H9 (cell line): Measurements from ENCODE around the gene ADAM22. TPM values are rescaled to one million over a fixed set of nuclear protein-coding genes. Genes with fewer than 3 reads are reported as not detected.
A peak's percentile ranks its signal among the peaks of the same experiment; 100 is the strongest.

Experiments
- DNase-seq: peaks from one replicate; pipeline ENCODE4 v3.0.0-alpha.2; 2017
- H2AFZ ChIP-seq: one replicate; pipeline ENCODE4 v1.6.1; 2013; ENCODE audit warnings: mild to moderate bottlenecking, low read length, control low read depth, moderate library complexity
- H2AK5ac ChIP-seq: 2 replicates; pipeline ENCODE4 v1.6.1; 2013; ENCODE audit warnings: low read length, control low read depth, mixed read lengths; ENCODE audit not compliant: insufficient read length
- H2BK120ac ChIP-seq: one replicate; pipeline ENCODE4 v1.6.1; 2013; ENCODE audit warnings: low read depth, mild to moderate bottlenecking, low read length, control low read depth, inconsistent platforms; ENCODE audit not compliant: poor library complexity, severe bottlenecking
- H2BK12ac ChIP-seq: 2 replicates; pipeline ENCODE4 v1.6.1; 2013; ENCODE audit warnings: low read length, control low read depth, mixed read lengths, low read depth; ENCODE audit not compliant: insufficient read length
- H2BK15ac ChIP-seq: 2 replicates; pipeline ENCODE4 v1.6.1; 2013; ENCODE audit warnings: low read depth, low read length, control low read depth
- H2BK20ac ChIP-seq: one replicate; pipeline ENCODE4 v1.6.1; 2013; ENCODE audit warnings: low read depth, mild to moderate bottlenecking, low read length, control low read depth, inconsistent platforms; ENCODE audit not compliant: poor library complexity, severe bottlenecking
- H2BK5ac ChIP-seq: 2 replicates; pipeline ENCODE4 v1.6.1; 2013; ENCODE audit warnings: low read length, control low read depth, mixed read lengths; ENCODE audit not compliant: insufficient read length
- H3K14ac ChIP-seq: 2 replicates; pipeline ENCODE4 v1.6.1; 2013; ENCODE audit warnings: low read length, control low read depth; ENCODE audit not compliant: insufficient read depth
- H3K18ac ChIP-seq: 2 replicates; pipeline ENCODE4 v1.6.1; 2013; ENCODE audit warnings: low read depth, mild to moderate bottlenecking, mixed read lengths, low read length, control low read depth; ENCODE audit not compliant: insufficient read length
- H3K23ac ChIP-seq: 2 replicates; pipeline ENCODE4 v1.6.1; 2013; ENCODE audit warnings: low read length, control low read depth, mixed read lengths, low read depth; ENCODE audit not compliant: insufficient read length
- H3K23me2 ChIP-seq: 2 replicates; pipeline ENCODE4 v1.6.1; 2013; ENCODE audit warnings: low read depth, mild to moderate bottlenecking, mixed read lengths, low read length, control low read depth; ENCODE audit not compliant: insufficient read length, poor library complexity, severe bottlenecking
- H3K27ac ChIP-seq: 2 replicates; pipeline ENCODE4 v1.5.1; 2013; ENCODE audit warnings: low read length, control low read depth, mixed read lengths, low read depth; ENCODE audit not compliant: insufficient read length
- H3K27me3 ChIP-seq: 2 replicates; pipeline ENCODE4 v1.6.1; 2013; ENCODE audit warnings: low read length, control low read depth, inconsistent platforms; ENCODE audit not compliant: insufficient read depth
- H3K4ac ChIP-seq: 2 replicates; pipeline ENCODE4 v1.6.1; 2013; ENCODE audit warnings: low read depth, mild to moderate bottlenecking, control low read depth, inconsistent platforms, low read length, moderate library complexity
- H3K4me1 ChIP-seq: 2 replicates; pipeline ENCODE4 v1.6.1; 2013; ENCODE audit warnings: low read length, control low read depth, inconsistent platforms; ENCODE audit not compliant: insufficient read depth
- H3K4me2 ChIP-seq: 2 replicates; pipeline ENCODE4 v1.6.1; 2013; ENCODE audit warnings: low read length, control low read depth, mixed read lengths; ENCODE audit not compliant: insufficient read length, insufficient read depth
- H3K56ac ChIP-seq: 2 replicates; pipeline ENCODE4 v1.6.1; 2013; ENCODE audit warnings: low read depth, mild to moderate bottlenecking, mixed read lengths, low read length, control low read depth; ENCODE audit not compliant: insufficient read length
- H3K79me1 ChIP-seq: 2 replicates; pipeline ENCODE4 v1.6.1; 2013; ENCODE audit warnings: low read depth, mild to moderate bottlenecking, moderate library complexity, low read length, control low read depth, inconsistent platforms; ENCODE audit not compliant: insufficient read depth, poor library complexity, severe bottlenecking
- H3K79me2 ChIP-seq: 2 replicates; pipeline ENCODE4 v1.6.1; 2013; ENCODE audit warnings: low read length, control low read depth, inconsistent platforms; ENCODE audit not compliant: insufficient read depth
- H3K9ac ChIP-seq: 2 replicates; pipeline ENCODE4 v1.6.1; 2013; ENCODE audit warnings: low read length, control low read depth, mixed read lengths; ENCODE audit not compliant: insufficient read length; ENCODE audit errors: extremely low read depth
- H3K9me3 ChIP-seq: one replicate; pipeline ENCODE4 v1.6.1; 2013; ENCODE audit warnings: low read depth, low read length, inconsistent platforms; ENCODE audit not compliant: control insufficient read depth
- H3T11ph ChIP-seq: one replicate; pipeline ENCODE4 v1.6.1; 2013; ENCODE audit warnings: mild to moderate bottlenecking, low read length, control low read depth, inconsistent platforms
- H4K20me1 ChIP-seq: one replicate; pipeline ENCODE4 v1.6.1; 2013; ENCODE audit not compliant: control insufficient read depth, insufficient read length, insufficient read depth
- H4K5ac ChIP-seq: 2 replicates; pipeline ENCODE4 v1.6.1; 2013; ENCODE audit warnings: low read depth, mild to moderate bottlenecking, mixed read lengths, low read length, control low read depth; ENCODE audit not compliant: insufficient read length
- H4K8ac ChIP-seq: replicated peaks from 2 replicates; pipeline ENCODE4 v1.6.1; 2013; ENCODE audit warnings: low read length, control low read depth, mixed read lengths, low read depth; ENCODE audit not compliant: insufficient read length
- H4K91ac ChIP-seq: 2 replicates; pipeline ENCODE4 v1.6.1; 2013; ENCODE audit warnings: low read depth, mild to moderate bottlenecking, moderate library complexity, mixed read lengths, low read length, control low read depth; ENCODE audit not compliant: insufficient read length
- H3K27ac Mint-ChIP-seq, 3 experiments: 2 replicates in 2 of 3; 3 replicates in 1 of 3; pipeline ENCODE4 v1.8.0; 2020 to 2021; ENCODE audit warnings: mixed read lengths in 3 of 3, mild to moderate bottlenecking in 1 of 3, moderate library complexity in 1 of 3
- H3K27me3 Mint-ChIP-seq: 2 replicates; pipeline ENCODE4 v1.8.0; 2021; ENCODE audit warnings: low read depth, mild to moderate bottlenecking, moderate library complexity, mixed read lengths
- H3K36me3 Mint-ChIP-seq, 3 experiments: 2 replicates in 2 of 3; 3 replicates in 1 of 3; pipeline ENCODE4 v1.8.0; 2020 to 2021; ENCODE audit warnings: low read depth in 3 of 3, mixed read lengths in 3 of 3; ENCODE audit not compliant: insufficient read depth in 1 of 3
- H3K4me1 Mint-ChIP-seq, 2 experiments: 2 replicates each; pipeline ENCODE4 v1.8.0; 2020; ENCODE audit warnings: mixed read lengths in 2 of 2
- H3K4me3 Mint-ChIP-seq, 2 experiments: 2 replicates in 1 of 2; 3 replicates in 1 of 2; pipeline ENCODE4 v1.8.0; 2020 to 2021; ENCODE audit warnings: mild to moderate bottlenecking in 2 of 2, mixed read lengths in 2 of 2, moderate library complexity in 1 of 2
- H3K9me3 Mint-ChIP-seq, 2 experiments: 2 replicates in 1 of 2; 3 replicates in 1 of 2; pipeline ENCODE4 v1.8.0; 2020; ENCODE audit warnings: mild to moderate bottlenecking in 2 of 2, mixed read lengths in 2 of 2, moderate library complexity in 1 of 2
- WGBS: extraction: QIAGEN DNeasy Blood & Tissue Kit; methylation state at CpG from one replicate; pipeline ENCODE4 v1.1.7; 2013; ENCODE audit warnings: missing lambda C conversion rate, low lambda C conversion rate, mixed read lengths; ENCODE audit not compliant: insufficient read length; ENCODE audit errors: extremely low coverage; 5-methylcytosine and 5-hydroxymethylcytosine counted together
- total RNA-seq: library from RNA; stranded (reverse); gene quantifications from 2 replicates; pipeline ENCODE4 v1.2.1, GENCODE V29; 2021
- TF ChIP-seq, protein P1 (sequence below): fragments of 200-600 bp; sonication (generic); conservative IDR thresholded peaks from 3 replicates; pipeline ENCODE4 v1.8.0; 2021; ENCODE audit warnings: antibody characterized with exemption, mild to moderate bottlenecking

ADAM22 gene
- total RNA-seq, 1 experiment from 2014 or later, result 8.7 TPM

DNA sequence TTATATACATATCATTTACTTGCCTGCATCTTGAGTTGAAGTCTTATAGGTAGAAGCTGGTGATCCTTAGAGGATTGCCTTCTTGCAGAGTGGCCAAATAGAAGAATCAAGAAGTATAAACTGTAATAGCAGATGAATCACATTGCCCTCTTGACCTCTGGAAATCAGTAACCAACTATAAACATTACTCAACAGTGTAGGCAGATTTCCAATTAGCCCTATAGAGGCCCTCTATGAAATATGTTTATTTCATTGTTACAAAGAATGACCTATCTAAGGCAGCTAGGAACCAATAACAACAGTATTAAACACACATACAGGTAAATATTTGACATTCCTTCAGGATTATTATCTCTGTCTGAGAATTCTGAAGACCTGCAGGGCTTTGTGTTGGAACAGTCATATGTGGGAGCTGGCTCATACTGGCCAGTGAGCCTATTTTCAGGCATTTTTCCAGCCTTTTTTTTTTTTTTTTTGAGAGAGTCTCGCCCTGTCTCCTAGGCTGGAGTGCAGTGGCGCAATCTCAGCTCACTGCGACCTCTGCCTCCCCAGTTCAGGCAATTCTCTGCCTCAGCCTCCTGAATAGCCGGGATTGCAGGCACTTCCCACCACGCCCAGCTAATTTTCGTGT lies 292.9 kb downstream of the ADAM22 start:
- H2BK120ac ChIP-seq, result no peak overlapping the region
- Mint-ChIP-seq H3K4me3 (no peak overlapping the region), H3K4me1 (no peaks in the 10 kb centered on the region), H3K9me3 (no peaks in the 10 kb centered on the region), H3K27ac (peak overlapping the region in 1 of 3 experiments; percentile 44; a peak in 1 of 7 replicates), H3K36me3 (no peaks in the 10 kb centered on the region), H3K27me3 (no peaks in the 10 kb centered on the region)
- no peaks in the 10 kb centered on the region for H3K27me3 ChIP-seq
- H4K5ac ChIP-seq, result no peak overlapping the region
- H3K27ac ChIP-seq, result no peak overlapping the region
- H2AK5ac ChIP-seq, result no peak overlapping the region
- H4K20me1 ChIP-seq, result no peaks in the 10 kb centered on the region
- no peak overlapping the region for H4K91ac ChIP-seq
- no peak overlapping the region for H2BK5ac ChIP-seq
- no peak overlapping the region for H3K23ac ChIP-seq
- H4K8ac ChIP-seq, result no peak overlapping the region
- H3K4ac ChIP-seq, result no peak overlapping the region
- no peak overlapping the region for H2BK12ac ChIP-seq
- H2BK15ac ChIP-seq, result no peak overlapping the region
- H2AFZ ChIP-seq, result no peak overlapping the region
- H3K56ac ChIP-seq, result no peak overlapping the region
- TF ChIP-seq, protein P1, sequence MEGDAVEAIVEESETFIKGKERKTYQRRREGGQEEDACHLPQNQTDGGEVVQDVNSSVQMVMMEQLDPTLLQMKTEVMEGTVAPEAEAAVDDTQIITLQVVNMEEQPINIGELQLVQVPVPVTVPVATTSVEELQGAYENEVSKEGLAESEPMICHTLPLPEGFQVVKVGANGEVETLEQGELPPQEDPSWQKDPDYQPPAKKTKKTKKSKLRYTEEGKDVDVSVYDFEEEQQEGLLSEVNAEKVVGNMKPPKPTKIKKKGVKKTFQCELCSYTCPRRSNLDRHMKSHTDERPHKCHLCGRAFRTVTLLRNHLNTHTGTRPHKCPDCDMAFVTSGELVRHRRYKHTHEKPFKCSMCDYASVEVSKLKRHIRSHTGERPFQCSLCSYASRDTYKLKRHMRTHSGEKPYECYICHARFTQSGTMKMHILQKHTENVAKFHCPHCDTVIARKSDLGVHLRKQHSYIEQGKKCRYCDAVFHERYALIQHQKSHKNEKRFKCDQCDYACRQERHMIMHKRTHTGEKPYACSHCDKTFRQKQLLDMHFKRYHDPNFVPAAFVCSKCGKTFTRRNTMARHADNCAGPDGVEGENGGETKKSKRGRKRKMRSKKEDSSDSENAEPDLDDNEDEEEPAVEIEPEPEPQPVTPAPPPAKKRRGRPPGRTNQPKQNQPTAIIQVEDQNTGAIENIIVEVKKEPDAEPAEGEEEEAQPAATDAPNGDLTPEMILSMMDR, result no peak
- H3K9ac ChIP-seq, result no peak overlapping the region
- H3T11ph ChIP-seq, result no peak overlapping the region
- no peak for DNase-seq
- H3K9me3 ChIP-seq, result no peaks in the 10 kb centered on the region
- H3K4me2 ChIP-seq, result no peak overlapping the region
- no CpG with 5 or more reads among the region's 6 CpGs for WGBS
- H3K18ac ChIP-seq, result no peak overlapping the region
- no peaks in the 10 kb centered on the region for H3K79me2 ChIP-seq
- no peak overlapping the region for H2BK20ac ChIP-seq
- H3K23me2 ChIP-seq, result no peaks in the 10 kb centered on the region
- no peak overlapping the region for H3K14ac ChIP-seq
- H3K4me1 ChIP-seq, result no peaks in the 10 kb centered on the region
- no peaks in the 10 kb centered on the region for H3K79me1 ChIP-seq
